ENCODE results near the gene SMIM7.

The SMIM7 gene

GRCh38 chr19:16682539-16682938 is 22.6 kb upstream of the SMIM7 start:
- no peaks in the 10 kb centered on the region for H4K20me1 ChIP-seq (ENCODE audit: insufficient read depth, low read length)
- TF ChIP-seq EZH2 (optimal IDR thresholded peaks at IDR 0.05; ENCODE audit: low read depth, low read length): no peak
- H3K4me3 ChIP-seq (ENCODE audit: low read length): no peak overlapping the region
- H3K9me2 ChIP-seq (replicated peaks; ENCODE audit: insufficient read depth, low read length): no peaks in the 10 kb centered on the region
- H3K27me3 ChIP-seq (replicated peaks; ENCODE audit: insufficient read depth, low read length): no peaks in the 10 kb centered on the region
- no peak for DNase-seq
- H3K4me1 ChIP-seq (ENCODE audit: low read length): no peaks in the 10 kb centered on the region
- no peaks in the 10 kb centered on the region for H3K79me2 ChIP-seq (ENCODE audit: low read length)
- no peak overlapping the region for H3K4me2 ChIP-seq (ENCODE audit: low read depth, low read length)
- H3F3A ChIP-seq (ENCODE audit: insufficient read depth, low read length): no peaks in the 10 kb centered on the region
- no peak overlapping the region for H2AFZ ChIP-seq (ENCODE audit: low read length)
- no peak overlapping the region for H3K9ac ChIP-seq (ENCODE audit: low read length)
- H3K36me3 ChIP-seq (replicated peaks; ENCODE audit: insufficient read depth, low read length): no peaks in the 10 kb centered on the region
- no peak overlapping the region for H3K27ac ChIP-seq (ENCODE audit: low read length)
- no peaks in the 10 kb centered on the region for H3K9me3 ChIP-seq (replicated peaks; ENCODE audit: insufficient read depth, low read length)

- Histone ChIP-seq H3K4me1 (ENCODE audit: low read length) (no peaks in the 10 kb centered on the region), H3K9ac (ENCODE audit: low read length) (no peak overlapping the region), H3K4me2 (ENCODE audit: low read depth, low read length) (no peak overlapping the region), H3K79me2 (ENCODE audit: low read length) (peaks cover 3% of the 10 kb centered on the region; the same call in 1 of the 2 replicates), H3K9me3 (replicated peaks; ENCODE audit: insufficient read depth, low read length) (no peaks in the 10 kb centered on the region), H3K36me3 (replicated peaks; ENCODE audit: insufficient read depth, low read length) (no peaks in the 10 kb centered on the region), H4K20me1 (ENCODE audit: insufficient read depth, low read length) (no peaks in the 10 kb centered on the region), H3K9me2 (replicated peaks; ENCODE audit: insufficient read depth, low read length) (no peaks in the 10 kb centered on the region), H3F3A (ENCODE audit: insufficient read depth, low read length) (no peaks in the 10 kb centered on the region), H3K4me3 (ENCODE audit: low read length) (no peak overlapping the region), H3K27ac (ENCODE audit: low read length) (no peak overlapping the region), H2AFZ (ENCODE audit: low read length) (no peak overlapping the region), H3K27me3 (replicated peaks; ENCODE audit: insufficient read depth, low read length) (no peaks in the 10 kb centered on the region)
- no peak for DNase-seq
- TF ChIP-seq EZH2 (optimal IDR thresholded peaks at IDR 0.05; ENCODE audit: low read depth, low read length) (no peak), CTCF (IDR thresholded peaks at IDR 0.05; ENCODE audit: low read length) (no peak), EZH2phosphoT487 (IDR thresholded peaks at IDR 0.05; ENCODE audit: low read length) (no peak)
Measured at GRCh38 chr19:16679811-16680210, 19.9 kb upstream of the SMIM7 start.

GRCh38 chr19:16678498-16678897 is 18.6 kb upstream of the SMIM7 start:
- Histone ChIP-seq H3K4me3 (ENCODE audit: low read length) (no peak overlapping the region), H2AFZ (ENCODE audit: low read length) (no peak overlapping the region), H3K4me1 (ENCODE audit: low read length) (no peaks in the 10 kb centered on the region), H3K9ac (ENCODE audit: low read length) (no peak overlapping the region), H4K20me1 (ENCODE audit: insufficient read depth, low read length) (no peaks in the 10 kb centered on the region), H3K9me2 (replicated peaks; ENCODE audit: insufficient read depth, low read length) (no peaks in the 10 kb centered on the region), H3K4me2 (ENCODE audit: low read depth, low read length) (no peak overlapping the region), H3F3A (ENCODE audit: insufficient read depth, low read length) (no peaks in the 10 kb centered on the region), H3K27me3 (replicated peaks; ENCODE audit: insufficient read depth, low read length) (no peaks in the 10 kb centered on the region), H3K79me2 (ENCODE audit: low read length) (peaks cover 4% of the 10 kb centered on the region; the same call in 1 of the 2 replicates), H3K27ac (ENCODE audit: low read length) (no peak overlapping the region), H3K36me3 (replicated peaks; ENCODE audit: insufficient read depth, low read length) (no peaks in the 10 kb centered on the region), H3K9me3 (replicated peaks; ENCODE audit: insufficient read depth, low read length) (no peaks in the 10 kb centered on the region)
- DNase-seq: no peak
- no peak for TF ChIP-seq EZH2phosphoT487 (IDR thresholded peaks at IDR 0.05; ENCODE audit: low read length)

GRCh38 chr19:16677055-16677454 is 17.1 kb upstream of the SMIM7 start:
- H3K9ac ChIP-seq (ENCODE audit: low read length): no peak overlapping the region
- no peaks in the 10 kb centered on the region for H3F3A ChIP-seq (ENCODE audit: insufficient read depth, low read length)
- H3K27me3 ChIP-seq (replicated peaks; ENCODE audit: insufficient read depth, low read length): no peaks in the 10 kb centered on the region
- no peaks in the 10 kb centered on the region for H4K20me1 ChIP-seq (ENCODE audit: insufficient read depth, low read length)
- H3K27ac ChIP-seq (ENCODE audit: low read length): no peak overlapping the region
- no peak for DNase-seq
- no peaks in the 10 kb centered on the region for H3K9me2 ChIP-seq (replicated peaks; ENCODE audit: insufficient read depth, low read length)
- no peaks in the 10 kb centered on the region for H3K36me3 ChIP-seq (replicated peaks; ENCODE audit: insufficient read depth, low read length)
- H3K4me1 ChIP-seq (ENCODE audit: low read length): no peaks in the 10 kb centered on the region
- no peak overlapping the region for H3K4me2 ChIP-seq (ENCODE audit: low read depth, low read length)
- no peaks in the 10 kb centered on the region for H3K9me3 ChIP-seq (replicated peaks; ENCODE audit: insufficient read depth, low read length)
- no peak overlapping the region for H2AFZ ChIP-seq (ENCODE audit: low read length)
- no peak overlapping the region for H3K4me3 ChIP-seq (ENCODE audit: low read length)
- H3K79me2 ChIP-seq (ENCODE audit: low read length): peaks cover 8% of the 10 kb centered on the region; the same call in 1 of the 2 replicates
- TF ChIP-seq EZH2 (optimal IDR thresholded peaks at IDR 0.05; ENCODE audit: low read depth, low read length): no peak
- no peak for TF ChIP-seq EZH2phosphoT487 (IDR thresholded peaks at IDR 0.05; ENCODE audit: low read length)
- no peak for TF ChIP-seq CTCF (IDR thresholded peaks at IDR 0.05; ENCODE audit: low read length)
